Measurements from ENCODE around the gene CENPN. TPM values are rescaled to one million over a fixed set of nuclear protein-coding genes. Genes with fewer than 3 reads are reported as not detected.

The CENPN gene
- total RNA-seq, 1 donor from 2014 or later: 16.4 TPM

DNA sequence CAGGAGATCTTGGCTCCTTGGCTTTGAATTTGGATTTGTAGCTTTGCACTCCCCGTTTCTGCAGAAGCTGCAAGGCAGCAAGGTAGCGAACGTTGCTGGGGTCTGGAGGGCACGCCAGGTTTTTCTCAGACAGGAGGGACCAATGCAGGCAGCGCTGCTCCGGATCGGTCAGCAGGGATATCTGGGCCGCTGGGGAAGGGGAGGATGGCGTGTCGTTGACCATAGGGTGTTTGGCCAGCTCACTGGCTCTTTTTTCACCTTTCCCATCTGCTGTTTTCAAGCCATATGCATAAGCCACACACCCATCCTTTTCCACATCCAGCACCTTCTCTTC is 54.3 kb downstream of the CENPN start:
- Mint-ChIP-seq H3K4me1 (ENCODE audit: low read depth, unreplicated experiment) (no peaks in the 10 kb centered on the region), H3K4me3 (ENCODE audit: unreplicated experiment) (no peak overlapping the region), H3K27me3 (ENCODE audit: low read depth, unreplicated experiment) (no peaks in the 10 kb centered on the region), H3K36me3 (ENCODE audit: low read depth, unreplicated experiment) (no peaks in the 10 kb centered on the region), H3K9me3 (ENCODE audit: unreplicated experiment) (no peaks in the 10 kb centered on the region), H3K27ac (ENCODE audit: unreplicated experiment) (no peak overlapping the region)
- Histone ChIP-seq H3K4me2 (ENCODE audit: low read length) (no peak overlapping the region), H3K4me1 (ENCODE audit: insufficient read depth, low read length) (no peaks in the 10 kb centered on the region), H3K27ac (ENCODE audit: low read depth, low read length) (no peak overlapping the region), H2AFZ (ENCODE audit: low read depth, low read length) (no peak overlapping the region), H3K9me3 (ENCODE audit: insufficient read depth, low read depth, low read length) (no peaks in the 10 kb centered on the region), H3K4me3 (ENCODE audit: insufficient read depth, low read depth, low read length) (no peak overlapping the region), H3K9ac (ENCODE audit: low read length) (no peak overlapping the region), H3K36me3 (ENCODE audit: insufficient read depth, low read length) (no peaks in the 10 kb centered on the region), H3K79me2 (ENCODE audit: insufficient read depth, low read length) (no peaks in the 10 kb centered on the region), H4K20me1 (ENCODE audit: insufficient read depth, low read length) (no peaks in the 10 kb centered on the region), H3K27me3 (ENCODE audit: insufficient read depth, low read length) (no peaks in the 10 kb centered on the region)
- no peak for DNase-seq (ENCODE audit: low read depth)
- TF ChIP-seq EZH2 (IDR thresholded peaks at IDR 0.05; ENCODE audit: insufficient read depth, low read length): no peak
- TF ChIP-seq, protein P1, sequence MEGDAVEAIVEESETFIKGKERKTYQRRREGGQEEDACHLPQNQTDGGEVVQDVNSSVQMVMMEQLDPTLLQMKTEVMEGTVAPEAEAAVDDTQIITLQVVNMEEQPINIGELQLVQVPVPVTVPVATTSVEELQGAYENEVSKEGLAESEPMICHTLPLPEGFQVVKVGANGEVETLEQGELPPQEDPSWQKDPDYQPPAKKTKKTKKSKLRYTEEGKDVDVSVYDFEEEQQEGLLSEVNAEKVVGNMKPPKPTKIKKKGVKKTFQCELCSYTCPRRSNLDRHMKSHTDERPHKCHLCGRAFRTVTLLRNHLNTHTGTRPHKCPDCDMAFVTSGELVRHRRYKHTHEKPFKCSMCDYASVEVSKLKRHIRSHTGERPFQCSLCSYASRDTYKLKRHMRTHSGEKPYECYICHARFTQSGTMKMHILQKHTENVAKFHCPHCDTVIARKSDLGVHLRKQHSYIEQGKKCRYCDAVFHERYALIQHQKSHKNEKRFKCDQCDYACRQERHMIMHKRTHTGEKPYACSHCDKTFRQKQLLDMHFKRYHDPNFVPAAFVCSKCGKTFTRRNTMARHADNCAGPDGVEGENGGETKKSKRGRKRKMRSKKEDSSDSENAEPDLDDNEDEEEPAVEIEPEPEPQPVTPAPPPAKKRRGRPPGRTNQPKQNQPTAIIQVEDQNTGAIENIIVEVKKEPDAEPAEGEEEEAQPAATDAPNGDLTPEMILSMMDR (IDR thresholded peaks at IDR 0.05; ENCODE audit: insufficient read depth, low read depth, low read length): no peak
- no peak for FAIRE-seq

DNA sequence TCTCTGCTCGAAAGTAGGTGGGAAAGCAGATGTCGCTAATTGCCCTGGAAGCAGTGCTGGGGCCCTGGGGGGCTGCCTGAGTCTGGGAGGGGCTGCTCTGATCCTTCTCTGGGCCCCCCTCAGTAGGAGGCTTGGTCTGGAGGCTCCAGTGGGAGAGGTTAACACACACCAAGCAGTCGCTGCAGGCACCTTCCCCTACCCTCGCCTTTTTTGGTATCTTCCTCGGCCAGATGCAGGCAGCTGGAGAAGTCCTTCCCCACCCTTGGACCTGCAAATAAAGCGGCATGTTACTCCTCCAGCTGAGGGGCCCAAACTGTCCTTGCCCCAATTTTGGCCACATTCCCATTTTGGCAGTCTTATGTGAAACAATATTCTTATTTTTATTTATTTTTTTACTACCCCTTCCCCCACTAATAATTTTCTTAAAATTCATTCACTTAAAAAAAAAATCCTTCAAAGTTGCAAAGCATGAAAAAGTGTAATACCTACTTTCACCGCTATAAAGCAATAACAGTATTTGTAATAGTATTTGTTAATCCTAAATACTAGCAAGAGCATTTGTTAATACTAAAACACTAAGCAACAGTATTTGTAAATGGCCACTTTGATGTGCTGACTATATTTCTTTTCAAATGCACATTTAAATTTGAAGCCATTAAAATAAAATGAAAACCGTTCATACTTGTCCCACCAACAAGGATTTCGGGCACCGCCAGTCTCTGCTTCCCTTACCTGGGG is 55.0 kb downstream of the CENPN start:
- H3K36me3 Mint-ChIP-seq (ENCODE audit: low read depth, unreplicated experiment): no peaks in the 10 kb centered on the region
- no peaks in the 10 kb centered on the region for H3K9me3 Mint-ChIP-seq (ENCODE audit: unreplicated experiment)
- no peak overlapping the region for H3K4me3 Mint-ChIP-seq (ENCODE audit: unreplicated experiment)
- TF ChIP-seq, protein P1 (IDR thresholded peaks at IDR 0.05; ENCODE audit: insufficient read depth, low read depth, low read length): no peak
- no peak for TF ChIP-seq EZH2 (IDR thresholded peaks at IDR 0.05; ENCODE audit: insufficient read depth, low read length)
- H3K4me1 Mint-ChIP-seq (ENCODE audit: low read depth, unreplicated experiment): no peaks in the 10 kb centered on the region
- Histone ChIP-seq H4K20me1 (ENCODE audit: insufficient read depth, low read length) (no peaks in the 10 kb centered on the region), H3K79me2 (ENCODE audit: insufficient read depth, low read length) (no peaks in the 10 kb centered on the region), H3K4me1 (ENCODE audit: insufficient read depth, low read length) (no peaks in the 10 kb centered on the region), H3K27me3 (ENCODE audit: insufficient read depth, low read length) (no peaks in the 10 kb centered on the region), H3K27ac (ENCODE audit: low read depth, low read length) (no peak overlapping the region), H3K9ac (ENCODE audit: low read length) (no peak overlapping the region), H2AFZ (ENCODE audit: low read depth, low read length) (no peak overlapping the region), H3K4me2 (ENCODE audit: low read length) (no peak overlapping the region), H3K36me3 (ENCODE audit: insufficient read depth, low read length) (no peaks in the 10 kb centered on the region), H3K9me3 (ENCODE audit: insufficient read depth, low read depth, low read length) (no peaks in the 10 kb centered on the region), H3K4me3 (ENCODE audit: insufficient read depth, low read depth, low read length) (no peak overlapping the region)
- FAIRE-seq (no peak), DNase-seq (ENCODE audit: low read depth) (no peak)
- H3K27ac Mint-ChIP-seq (ENCODE audit: unreplicated experiment): no peak overlapping the region
- H3K27me3 Mint-ChIP-seq (ENCODE audit: low read depth, unreplicated experiment): no peaks in the 10 kb centered on the region

DNA sequence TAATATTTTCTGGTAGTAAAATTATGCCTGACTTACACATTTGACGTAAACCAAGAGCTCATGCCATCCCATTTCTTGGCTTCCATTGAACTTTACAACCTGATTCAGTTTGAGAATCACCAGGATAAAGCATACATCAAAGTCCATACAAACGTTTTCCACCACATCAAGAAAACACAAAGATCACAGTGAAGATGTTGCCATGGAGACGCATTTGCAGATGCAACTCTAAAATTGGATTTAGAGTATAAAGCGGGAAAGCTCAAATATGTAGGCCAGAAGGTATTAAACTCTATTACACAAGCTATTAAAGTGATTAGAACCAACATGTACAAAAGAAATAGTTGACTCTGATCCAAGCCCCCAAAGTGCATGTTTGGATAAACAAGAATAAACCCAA is 59.7 kb downstream of the CENPN start:
- DNase-seq (ENCODE audit: low read depth): no peak
- no peaks in the 10 kb centered on the region for H3K36me3 ChIP-seq (ENCODE audit: insufficient read depth, low read length)
- H3K4me1 Mint-ChIP-seq (ENCODE audit: low read depth, unreplicated experiment): no peaks in the 10 kb centered on the region
- no peak overlapping the region for H3K4me2 ChIP-seq (ENCODE audit: low read length)
- no peak overlapping the region for H3K4me3 Mint-ChIP-seq (ENCODE audit: unreplicated experiment)
- H3K9me3 ChIP-seq (ENCODE audit: insufficient read depth, low read depth, low read length): no peaks in the 10 kb centered on the region
- FAIRE-seq: no peak
- no peak overlapping the region for H3K4me3 ChIP-seq (ENCODE audit: insufficient read depth, low read depth, low read length)
- H3K9me3 Mint-ChIP-seq (ENCODE audit: unreplicated experiment): no peaks in the 10 kb centered on the region
- no peaks in the 10 kb centered on the region for H3K36me3 Mint-ChIP-seq (ENCODE audit: low read depth, unreplicated experiment)
- H3K9ac ChIP-seq (ENCODE audit: low read length): no peak overlapping the region
- H3K27ac ChIP-seq (ENCODE audit: low read depth, low read length): no peak overlapping the region
- TF ChIP-seq, protein P1 (IDR thresholded peaks at IDR 0.05; ENCODE audit: insufficient read depth, low read depth, low read length): no peak
- no peak for TF ChIP-seq EZH2 (IDR thresholded peaks at IDR 0.05; ENCODE audit: insufficient read depth, low read length)
- no peaks in the 10 kb centered on the region for H4K20me1 ChIP-seq (ENCODE audit: insufficient read depth, low read length)
- H3K27me3 ChIP-seq (ENCODE audit: insufficient read depth, low read length): no peaks in the 10 kb centered on the region
- H3K79me2 ChIP-seq (ENCODE audit: insufficient read depth, low read length): no peaks in the 10 kb centered on the region
- no peak overlapping the region for H2AFZ ChIP-seq (ENCODE audit: low read depth, low read length)
- no peaks in the 10 kb centered on the region for H3K4me1 ChIP-seq (ENCODE audit: insufficient read depth, low read length)
- no peaks in the 10 kb centered on the region for H3K27me3 Mint-ChIP-seq (ENCODE audit: low read depth, unreplicated experiment)
- no peak overlapping the region for H3K27ac Mint-ChIP-seq (ENCODE audit: unreplicated experiment)
